HEK293 (cell line): ENCODE results near the gene VRK1.
A peak's percentile ranks its signal among the peaks of the same experiment; 100 is the strongest.

Experiments
- CTCF ChIA-PET: fragments of 350-600 bp; formaldehyde crosslinking; extraction: SDS; loops from one replicate; lab custom pipeline; 2021; ENCODE audit warnings: antibody characterized with exemption; lab: Yijun Ruan, JAX
- POLR2A ChIA-PET: fragments of 300-600 bp; formaldehyde crosslinking; extraction: SDS; loops from one replicate; lab custom pipeline; 2020; ENCODE audit warnings: antibody characterized with exemption, inconsistent platforms; lab: Yijun Ruan, JAX
- H3K27ac ChIP-seq: fragments of 200-500 bp; sonication (Bioruptor generic); 2 replicates; pipeline ENCODE4 v1.5.1; 2014; ENCODE audit warnings: low read depth, low read length, control low read depth, inconsistent platforms; ENCODE audit errors: extremely low read depth
- H3K36me3 ChIP-seq, 2 experiments: fragments of 200-500 bp in 1 of 2; sonication (Bioruptor generic) in 1 of 2; 1 replicate in 1 of 2; 2 replicates in 1 of 2; pipeline ENCODE4 v1.5.1; 2014 to 2017; ENCODE audit warnings: inconsistent platforms in 2 of 2, low read length in 2 of 2; ENCODE audit not compliant: control insufficient read depth in 2 of 2, insufficient read depth in 1 of 2
- H3K4me1 ChIP-seq: fragments of 200-500 bp; sonication (Bioruptor generic); 2 replicates; pipeline ENCODE4 v1.5.1; 2014; ENCODE audit warnings: mild to moderate bottlenecking, low read length, inconsistent platforms; ENCODE audit not compliant: control insufficient read depth, insufficient read depth
- H3K4me3 ChIP-seq: 2 replicates; pipeline ENCODE4 v1.5.1; 2011; ENCODE audit warnings: low read depth, mild to moderate bottlenecking, control low read depth, low read length, moderate library complexity
- H3K9me3 ChIP-seq: fragments of 200-500 bp; sonication (Bioruptor generic); 2 replicates; pipeline ENCODE4 v1.5.1; 2014; ENCODE audit warnings: low read depth, low read length, inconsistent platforms; ENCODE audit not compliant: control insufficient read depth, insufficient read depth
- EGR2 ChIP-seq: fragments of 450-650 bp; formaldehyde crosslinking; IDR thresholded peaks from 2 replicates; pipeline ENCODE4 v1.5.1; 2016; ENCODE audit warnings: low read depth, missing biosample characterization, missing genetic modification characterization
- KLF16 ChIP-seq: fragments of 450-650 bp; formaldehyde crosslinking; IDR thresholded peaks from 2 replicates; pipeline ENCODE4 v1.5.1; 2017; ENCODE audit warnings: missing biosample characterization, missing genetic modification characterization
- MZF1 ChIP-seq: fragments of 450-650 bp; formaldehyde crosslinking; IDR thresholded peaks from 2 replicates; pipeline ENCODE4 v1.5.1; 2017; ENCODE audit warnings: missing biosample characterization, missing genetic modification characterization, borderline replicate concordance
- OVOL3 ChIP-seq: fragments of 450-650 bp; formaldehyde crosslinking; IDR thresholded peaks from 2 replicates; pipeline ENCODE4 v1.5.1; 2016; ENCODE audit warnings: missing biosample characterization, missing genetic modification characterization
- PRDM4 ChIP-seq: fragments of 450-650 bp; formaldehyde crosslinking; IDR thresholded peaks from 2 replicates; pipeline ENCODE4 v1.5.1; 2017; ENCODE audit warnings: missing biosample characterization, missing genetic modification characterization
- RBAK ChIP-seq: fragments of 450-650 bp; formaldehyde crosslinking; IDR thresholded peaks from 2 replicates; pipeline ENCODE4 v1.5.1; 2016; ENCODE audit warnings: missing biosample characterization, missing genetic modification characterization
- ZBTB20 ChIP-seq: fragments of 450-650 bp; formaldehyde crosslinking; IDR thresholded peaks from 2 replicates; pipeline ENCODE4 v1.5.1; 2016; ENCODE audit warnings: missing biosample characterization, missing genetic modification characterization
- ZEB2 ChIP-seq: fragments of 450-650 bp; formaldehyde crosslinking; IDR thresholded peaks from 2 replicates; pipeline ENCODE4 v1.5.1; 2016; ENCODE audit warnings: missing biosample characterization, missing genetic modification characterization
- ZNF146 ChIP-seq: fragments of 450-650 bp; formaldehyde crosslinking; IDR thresholded peaks from 2 replicates; pipeline ENCODE4 v1.5.1; 2016; ENCODE audit warnings: missing biosample characterization, missing genetic modification characterization
- ZNF16 ChIP-seq: fragments of 450-650 bp; formaldehyde crosslinking; IDR thresholded peaks from 2 replicates; pipeline ENCODE4 v1.5.1; 2016; ENCODE audit warnings: low read depth, missing biosample characterization, missing genetic modification characterization
- ZNF211 ChIP-seq: fragments of 450-650 bp; formaldehyde crosslinking; IDR thresholded peaks from 2 replicates; pipeline ENCODE4 v1.5.1; 2016; ENCODE audit warnings: low read depth, missing biosample characterization, missing genetic modification characterization
- ZNF24 ChIP-seq: fragments of 450-650 bp; formaldehyde crosslinking; IDR thresholded peaks from 2 replicates; pipeline ENCODE4 v1.5.1; 2016; ENCODE audit warnings: missing biosample characterization, missing genetic modification characterization
- ZNF248 ChIP-seq: fragments of 450-650 bp; formaldehyde crosslinking; IDR thresholded peaks from 2 replicates; pipeline ENCODE4 v1.5.1; 2017; ENCODE audit warnings: missing biosample characterization, missing genetic modification characterization
- ZNF311 ChIP-seq: fragments of 450-650 bp; formaldehyde crosslinking; IDR thresholded peaks from 2 replicates; pipeline ENCODE4 v1.5.1; 2017; ENCODE audit warnings: missing biosample characterization, missing genetic modification characterization, borderline replicate concordance
- ZNF391 ChIP-seq: fragments of 450-650 bp; formaldehyde crosslinking; IDR thresholded peaks from 2 replicates; pipeline ENCODE4 v1.5.1; 2016; ENCODE audit warnings: low read depth, missing biosample characterization, missing genetic modification characterization, borderline replicate concordance
- ZNF426 ChIP-seq: fragments of 450-650 bp; formaldehyde crosslinking; IDR thresholded peaks from 2 replicates; pipeline ENCODE4 v1.5.1; 2017; ENCODE audit warnings: missing biosample characterization, missing genetic modification characterization, mild to moderate bottlenecking, inconsistent platforms, moderate library complexity
- ZNF510 ChIP-seq: fragments of 450-650 bp; formaldehyde crosslinking; IDR thresholded peaks from 2 replicates; pipeline ENCODE4 v1.5.1; 2018; ENCODE audit warnings: mild to moderate bottlenecking, missing genetic modification characterization, missing biosample characterization; ENCODE audit not compliant: insufficient replicate concordance
- ZNF514 ChIP-seq: fragments of 450-650 bp; formaldehyde crosslinking; IDR thresholded peaks from 2 replicates; pipeline ENCODE4 v1.5.1; 2016; ENCODE audit warnings: missing biosample characterization, missing genetic modification characterization
- ZNF521 ChIP-seq: fragments of 450-650 bp; formaldehyde crosslinking; IDR thresholded peaks from 2 replicates; pipeline ENCODE4 v1.5.1; 2017; ENCODE audit warnings: missing biosample characterization, mild to moderate bottlenecking, missing genetic modification characterization
- ZNF610 ChIP-seq: fragments of 450-650 bp; formaldehyde crosslinking; IDR thresholded peaks from 2 replicates; pipeline ENCODE4 v1.5.1; 2016; ENCODE audit warnings: missing biosample characterization, missing genetic modification characterization, borderline replicate concordance
- ZNF623 ChIP-seq: fragments of 450-650 bp; formaldehyde crosslinking; IDR thresholded peaks from 2 replicates; pipeline ENCODE4 v1.5.1; 2016; ENCODE audit warnings: missing biosample characterization, missing genetic modification characterization
- ZNF626 ChIP-seq: fragments of 450-650 bp; sonication (Bioruptor Pico); formaldehyde crosslinking; IDR thresholded peaks from 2 replicates; pipeline ENCODE4 v1.5.1; 2018; ENCODE audit warnings: missing biosample characterization, missing genetic modification characterization, inconsistent platforms
- ZNF692 ChIP-seq: fragments of 450-650 bp; formaldehyde crosslinking; IDR thresholded peaks from 2 replicates; pipeline ENCODE4 v1.5.1; 2016; ENCODE audit warnings: missing biosample characterization, missing genetic modification characterization
- ZNF747 ChIP-seq: fragments of 450-650 bp; formaldehyde crosslinking; IDR thresholded peaks from 2 replicates; pipeline ENCODE4 v1.5.1; 2016; ENCODE audit warnings: missing biosample characterization, missing genetic modification characterization
- ZNF792 ChIP-seq: fragments of 450-650 bp; formaldehyde crosslinking; IDR thresholded peaks from 2 replicates; pipeline ENCODE4 v1.5.1; 2016; ENCODE audit warnings: missing biosample characterization, missing genetic modification characterization
- ZXDB ChIP-seq: fragments of 450-650 bp; formaldehyde crosslinking; IDR thresholded peaks from 2 replicates; pipeline ENCODE4 v1.5.1; 2016; ENCODE audit warnings: missing biosample characterization, missing genetic modification characterization

The VRK1 gene

GRCh38 chr14:96832351-96832750, 35.2 kb downstream of the VRK1 start:
- ChIA-PET CTCF (interaction anchor here (1.8 kb wide), 1 partner anchor 20 kb away, joined by 5 read pairs; no protein-coding TSS in a partner anchor), POLR2A (no interaction called here)
- H3K27ac ChIP-seq, result no peak overlapping the region
- H3K4me1 ChIP-seq, result 0 out of 2 replicates have a peak, but pooled peaks cover under 1% of the 10 kb centered on the region
- peaks cover 8 to 41% of the 10 kb centered on the region in 2 experiments for H3K36me3 ChIP-seq
- no peak overlapping the region for H3K4me3 ChIP-seq
- TF ChIP-seq ZNF24 (tag by site-specific recombination) (no peak), ZNF211 (tag by site-specific recombination) (no peak), ZNF521 (no peak), ZXDB (no peak), ZNF311 (tag by site-specific recombination) (no peak), ZEB2 (tag by site-specific recombination) (no peak), ZNF391 (tag by site-specific recombination) (no peak), ZNF146 (tag by site-specific recombination) (no peak), ZNF623 (no peak), ZNF792 (tag by site-specific recombination) (no peak), ZNF16 (tag by site-specific recombination) (no peak), PRDM4 (tag by site-specific recombination) (no peak), ZNF692 (tag by site-specific recombination) (no peak), ZNF426 (tag by site-specific recombination) (no peak), ZNF514 (no peak), ZNF248 (tag by site-specific recombination) (no peak), KLF16 (tag by site-specific recombination) (no peak), OVOL3 (tag by site-specific recombination) (no peak)
- no peaks in the 10 kb centered on the region for H3K9me3 ChIP-seq

- Histone ChIP-seq H3K4me1 (no peaks in the 10 kb centered on the region), H3K36me3 (peaks cover 33 to 59% of the 10 kb centered on the region in 2 experiments), H3K4me3 (no peak overlapping the region), H3K27ac (no peak overlapping the region), H3K9me3 (no peaks in the 10 kb centered on the region)
- ChIA-PET POLR2A (interaction anchor here (1.5 kb wide), 1 partner anchor 41 kb away, joined by 3 read pairs; the partner anchor contains the start of gene VRK1), CTCF (interaction anchor here (0.8 to 0.9 kb wide), 2 partner anchors 9 to 14 kb away, joined by 3 read pairs; no protein-coding TSS in a partner anchor)
- TF ChIP-seq RBAK (tag by site-specific recombination) (no peak), EGR2 (tag by site-specific recombination) (no peak), ZNF610 (tag by site-specific recombination) (no peak), ZNF510 (tag by site-specific recombination) (no peak), MZF1 (tag by site-specific recombination) (peak; percentile 22; the same call in 1 of the 2 replicates), ZBTB20 (no peak), ZNF626 (tag by site-specific recombination) (no peak), ZNF747 (no peak)
Observed at GRCh38 chr14:96838449-96838848, 41.3 kb downstream of the VRK1 start.
